HG03139 (cell line): ENCODE data around the gene ABCA13.

Experiments used
- ATAC-seq: cut with Tn5 transposase; IDR thresholded peaks from one replicate; pipeline ENCODE4 v1.9.1; 2021; ENCODE audit not compliant: unreplicated experiment

Gene ABCA13

DNA sequence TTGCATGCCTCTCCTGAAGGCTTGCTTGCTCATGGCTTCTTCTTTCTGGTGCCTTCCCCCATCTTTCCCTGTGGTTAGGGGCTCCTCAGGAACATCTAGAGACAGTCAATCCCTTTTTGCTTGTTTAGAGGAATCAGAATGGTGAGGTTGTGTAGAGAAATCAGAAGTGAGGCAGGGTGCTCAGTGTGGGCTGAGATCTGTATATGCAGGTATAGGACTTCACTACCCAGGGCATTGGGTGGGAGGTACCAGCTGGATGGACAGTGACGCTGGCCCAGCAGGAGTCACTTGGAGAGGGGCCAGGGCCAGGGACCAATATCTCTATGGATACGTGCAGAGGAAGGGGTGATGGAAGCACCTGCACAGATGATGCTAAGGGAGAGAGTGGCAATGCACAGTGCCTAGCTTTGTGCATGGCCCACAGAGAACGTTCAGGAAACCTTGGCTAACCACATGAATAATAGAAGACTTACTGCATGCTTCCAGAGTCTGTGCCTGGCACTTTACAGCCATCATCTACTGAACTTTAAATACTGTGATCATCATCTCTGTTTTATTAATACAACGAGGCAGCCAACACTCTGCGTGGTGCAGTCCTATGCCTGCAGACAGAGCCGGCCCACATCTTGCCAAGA, 255.2 kb downstream of the ABCA13 start:
- ATAC-seq, result no peak

DNA sequence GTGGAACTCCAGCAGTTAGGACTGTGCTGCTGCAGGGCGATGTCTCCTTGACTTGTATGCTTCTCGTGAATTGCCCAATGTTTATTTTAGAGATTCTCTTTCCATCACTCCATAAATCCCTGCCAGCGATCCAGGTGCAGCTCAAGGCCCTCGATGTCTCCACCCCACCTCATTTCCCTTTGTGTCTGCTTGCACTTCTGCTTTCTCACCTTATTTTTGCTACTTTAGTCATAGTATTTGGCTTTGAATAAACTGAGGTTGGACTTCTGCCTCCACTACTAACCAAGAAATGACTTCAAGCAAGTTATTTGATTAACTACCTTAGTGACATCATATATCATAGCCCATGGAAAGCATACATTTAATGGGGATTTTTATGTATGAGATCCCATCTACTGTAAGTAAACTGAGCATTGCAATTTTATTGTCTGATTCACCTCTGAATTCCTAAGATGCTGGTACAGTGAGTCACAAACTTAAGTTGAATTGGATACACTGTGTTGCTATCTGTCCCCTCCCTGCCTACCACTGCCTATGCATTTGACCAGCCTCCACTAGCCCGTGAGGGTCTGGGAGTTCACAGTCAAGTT, 255.8 kb downstream of the ABCA13 start:
- ATAC-seq, result no peak

DNA sequence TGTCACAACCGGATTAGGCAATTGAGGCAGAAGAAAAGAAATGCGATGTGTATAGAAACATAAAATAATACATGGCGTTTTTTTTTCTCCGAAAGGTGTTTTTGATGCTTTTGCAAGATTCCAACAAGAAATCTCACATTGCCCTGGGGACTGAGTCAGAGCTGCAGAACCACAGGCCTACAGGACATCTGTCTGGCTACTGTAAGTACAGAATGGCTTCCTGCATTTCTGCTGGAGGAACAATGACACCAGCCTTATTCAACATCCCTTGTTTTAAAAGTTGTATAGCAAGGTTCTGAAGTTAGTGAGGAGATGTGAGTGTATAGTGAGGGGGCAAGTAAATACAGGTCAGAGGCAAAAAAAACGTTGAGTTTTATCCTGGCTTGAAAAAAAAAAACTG, 256.4 kb downstream of the ABCA13 start:
- no peak for ATAC-seq

DNA sequence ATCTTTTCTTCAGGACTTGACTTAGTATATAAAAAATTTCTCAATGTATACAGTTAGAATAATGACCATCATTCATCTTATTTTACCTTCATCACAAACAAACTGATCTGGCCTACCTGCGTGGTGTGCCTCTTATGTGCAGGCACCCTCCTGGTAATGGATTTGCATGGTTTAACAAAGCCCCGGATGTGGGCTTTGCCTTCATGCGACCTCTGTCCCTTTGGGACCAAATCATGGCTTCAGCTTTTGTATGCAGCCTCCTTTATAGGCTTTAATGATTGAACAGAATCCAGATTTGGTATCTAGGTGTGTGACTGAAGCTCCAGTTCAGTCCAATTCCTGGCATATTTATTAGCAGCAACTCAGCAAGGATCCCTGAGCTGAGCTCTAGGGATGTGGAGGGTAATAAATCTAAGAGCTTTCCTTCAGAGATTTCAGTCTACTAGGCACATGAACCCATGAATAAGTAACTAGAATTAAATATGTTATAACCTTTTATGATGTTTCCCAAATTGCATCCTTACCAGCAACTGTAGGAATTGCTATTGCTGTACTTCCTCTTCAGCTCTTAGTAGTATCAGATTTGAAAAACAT, 256.9 kb downstream of the ABCA13 start:
- ATAC-seq, result no peak

DNA sequence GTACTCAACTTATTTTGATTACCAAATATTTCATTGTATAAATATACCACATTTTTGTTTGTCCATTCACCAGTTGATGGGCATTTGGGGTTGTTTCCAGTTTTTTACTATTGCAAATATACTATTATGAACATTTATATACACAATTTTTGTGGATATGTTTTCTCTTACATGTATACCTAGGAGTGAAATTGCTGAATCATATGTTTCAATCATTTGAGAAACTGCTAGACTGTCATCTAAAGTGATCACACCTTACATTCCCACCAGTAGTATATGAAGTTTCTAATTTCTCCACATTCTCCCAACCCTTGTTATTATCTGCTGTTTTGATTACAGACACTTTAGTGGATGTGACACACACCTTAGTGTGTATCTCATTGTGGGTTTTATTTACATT, 257.9 kb downstream of the ABCA13 start:
- no peak for ATAC-seq

DNA sequence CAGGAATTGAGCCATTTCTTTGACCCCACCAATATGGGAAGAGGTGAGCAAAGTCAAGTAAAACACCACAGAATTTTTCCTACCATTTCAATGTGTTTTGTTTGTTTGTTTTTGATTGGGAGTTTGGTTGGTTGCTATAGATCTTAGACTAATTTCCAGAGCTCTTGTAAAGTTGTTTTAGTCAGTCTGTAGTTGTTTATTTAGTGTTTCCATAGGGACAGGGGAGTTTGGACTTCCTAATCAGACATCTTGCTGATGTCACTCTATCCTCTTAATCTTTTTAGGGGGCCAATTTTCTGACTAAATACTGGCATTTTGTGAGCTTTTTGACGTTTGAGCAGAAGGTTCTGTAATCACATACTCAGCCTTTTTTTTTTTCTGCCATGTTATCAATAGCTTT, 266.9 kb downstream of the ABCA13 start:
- ATAC-seq, result no peak

DNA sequence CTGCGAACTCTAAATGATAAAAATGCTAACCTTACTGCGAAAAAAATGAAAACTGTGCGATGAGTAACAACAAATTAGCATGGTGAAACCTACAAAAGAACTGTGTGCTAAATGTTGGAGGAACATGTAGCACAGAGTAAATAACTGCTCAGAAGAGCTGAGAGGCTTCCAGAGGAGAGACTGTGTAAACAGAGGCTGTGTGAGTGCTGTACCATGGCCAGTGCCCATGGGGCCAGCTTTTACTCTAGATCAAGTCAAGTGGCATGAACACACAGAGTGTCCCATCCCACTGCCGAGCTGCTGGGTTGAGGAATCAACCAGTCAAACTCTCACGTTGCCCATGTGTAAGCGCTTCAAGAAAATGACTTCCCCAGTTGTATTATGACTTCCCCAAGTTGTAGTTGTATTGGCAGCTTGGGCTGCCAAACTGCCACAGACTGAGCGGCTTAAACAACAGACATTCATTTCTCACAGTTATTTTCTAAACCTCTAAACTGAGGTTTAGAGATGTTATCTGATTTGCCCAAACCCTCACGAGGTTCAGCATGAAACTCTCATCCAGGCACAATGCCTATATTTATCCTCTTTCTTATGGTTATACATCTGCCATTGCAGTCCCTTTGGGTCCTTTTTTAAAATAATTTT, 270.7 kb downstream of the ABCA13 start:
- no peak for ATAC-seq

DNA sequence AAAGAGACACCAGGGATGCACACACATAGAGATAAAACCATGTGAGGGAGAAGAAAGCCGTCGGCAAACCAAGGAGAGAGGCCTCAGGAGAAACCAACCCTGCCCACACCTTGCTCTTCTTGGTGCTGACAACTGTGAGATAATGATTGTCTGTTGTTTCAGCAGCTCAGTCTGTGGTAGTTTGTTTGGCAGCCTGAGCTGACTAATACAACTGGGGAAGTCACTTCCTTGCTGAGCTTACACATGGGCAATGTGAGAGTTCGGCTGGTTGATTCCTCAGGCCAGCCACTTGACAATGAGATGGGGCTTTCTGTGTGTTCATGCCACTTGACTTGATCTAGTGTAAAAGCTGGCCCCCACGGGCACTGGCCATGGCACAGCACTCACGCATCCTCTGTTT, 271.8 kb downstream of the ABCA13 start:
- ATAC-seq, result no peak

DNA sequence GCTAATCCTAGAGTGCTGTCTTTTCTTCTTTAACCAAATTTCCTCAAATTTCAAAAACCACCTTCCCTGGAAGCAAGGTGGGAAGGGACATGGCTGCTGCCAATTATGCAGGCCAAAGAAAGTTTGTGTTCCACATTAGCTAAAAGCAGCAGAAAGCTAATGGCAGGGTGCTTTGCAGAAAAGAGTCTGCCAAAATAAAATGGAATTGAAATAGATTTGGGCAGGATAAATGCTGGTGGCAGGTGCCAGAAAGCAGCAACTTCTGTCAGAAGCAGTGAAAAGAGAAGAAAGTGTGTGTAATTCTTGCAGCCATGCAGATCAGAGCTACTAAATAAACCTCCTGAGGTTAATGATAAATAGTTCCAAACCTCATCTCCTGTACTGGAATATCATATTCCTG, 275.5 kb downstream of the ABCA13 start:
- ATAC-seq, result no peak

DNA sequence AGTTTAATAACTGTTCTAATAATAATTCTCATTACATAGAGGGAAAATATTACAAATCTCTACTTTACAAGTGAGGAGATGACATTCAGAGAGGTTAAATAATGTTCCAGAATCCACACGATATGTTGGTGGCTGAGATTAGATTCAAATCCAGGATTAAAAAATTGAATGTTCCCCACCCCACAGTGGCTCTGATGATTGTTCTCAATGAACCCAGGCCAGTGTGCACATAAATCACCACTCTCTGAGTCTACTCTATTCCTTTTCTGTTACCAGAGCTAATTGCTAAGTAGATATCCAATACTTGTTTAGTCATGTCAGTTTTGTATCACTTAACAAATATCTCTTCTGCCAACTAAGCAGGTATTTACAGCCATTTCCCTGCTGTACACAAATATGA, 281.0 kb downstream of the ABCA13 start:
- no peak for ATAC-seq

DNA sequence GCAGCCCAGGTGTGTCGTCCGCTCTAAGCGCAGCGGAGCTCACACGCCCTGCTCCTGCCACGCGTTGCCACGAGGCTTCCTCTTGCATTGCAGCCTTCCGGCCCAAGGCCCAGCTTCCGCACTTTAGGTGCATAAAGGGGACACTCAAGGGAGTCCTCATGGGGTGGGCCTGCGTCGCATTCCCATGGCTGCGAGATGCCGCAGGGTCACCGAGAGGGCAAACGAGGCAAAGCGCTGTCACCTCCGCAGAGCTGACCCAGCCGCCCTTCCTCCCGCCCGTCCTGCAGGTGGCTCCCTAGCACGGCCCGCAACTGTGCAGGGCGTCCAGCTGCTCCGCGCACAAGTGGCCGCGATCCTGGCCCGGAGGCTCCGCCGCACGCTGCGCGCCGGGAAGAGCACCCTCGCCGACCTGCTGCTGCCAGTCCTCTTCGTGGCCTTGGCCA, 283.5 kb downstream of the ABCA13 start:
- no peak for ATAC-seq

DNA sequence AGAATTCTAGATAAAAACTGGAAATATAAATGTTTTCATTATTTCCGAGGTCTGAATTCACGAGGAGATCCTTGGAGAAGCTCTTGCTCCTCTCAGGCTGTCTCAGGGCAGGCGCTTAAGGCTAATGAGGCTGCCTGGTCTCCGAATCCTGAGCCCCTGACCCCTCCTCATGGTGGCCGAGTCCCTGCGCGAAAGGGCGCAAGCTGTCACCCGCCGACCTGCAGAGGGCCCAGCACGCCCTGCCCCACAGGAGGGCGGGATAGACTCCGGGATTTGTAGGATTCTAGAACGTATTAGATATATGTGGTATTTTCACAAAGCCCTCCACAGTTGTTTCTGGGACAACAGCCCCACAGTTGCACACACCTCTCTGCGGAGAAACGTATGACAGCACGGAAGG, 284.1 kb downstream of the ABCA13 start:
- no peak for ATAC-seq

DNA sequence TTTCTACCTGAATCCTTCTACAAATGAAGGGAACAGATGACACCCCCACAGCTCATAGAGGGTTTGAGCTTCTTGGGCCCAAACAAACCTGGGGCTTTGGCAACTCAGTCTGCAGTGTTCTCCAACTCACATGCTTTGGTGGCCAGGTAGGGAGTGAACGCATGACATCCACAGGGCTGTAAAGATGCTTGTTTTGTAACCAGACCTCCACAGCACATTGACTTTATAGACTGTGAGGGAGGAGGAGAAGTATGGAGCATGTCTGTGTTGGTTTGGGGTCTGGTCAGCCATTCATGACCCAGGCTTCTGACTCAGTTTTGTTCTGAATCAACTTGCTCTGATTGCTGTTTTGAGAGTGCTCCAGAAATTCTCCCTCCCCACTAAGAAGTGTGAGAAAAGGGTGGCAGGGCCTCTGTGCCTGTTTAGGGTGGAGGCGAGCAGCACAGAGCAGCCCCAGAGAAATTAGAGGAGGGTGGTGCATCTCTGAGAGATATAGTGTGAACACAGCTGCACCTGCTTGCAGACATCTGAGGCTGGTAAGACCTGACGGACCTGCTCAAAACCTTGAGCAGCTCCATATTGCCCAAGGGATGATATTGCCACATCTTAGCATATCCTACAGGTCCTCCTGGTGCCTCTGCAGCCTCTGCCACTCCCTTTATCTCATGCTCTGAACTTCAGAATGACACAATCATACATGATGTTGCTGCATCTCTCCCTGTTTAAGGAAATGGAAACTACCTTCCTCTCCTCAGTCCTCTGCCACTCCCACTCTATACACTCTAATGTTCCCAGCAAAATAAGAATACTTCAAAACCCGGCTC, 287.7 kb downstream of the ABCA13 start:
- no peak for ATAC-seq

DNA sequence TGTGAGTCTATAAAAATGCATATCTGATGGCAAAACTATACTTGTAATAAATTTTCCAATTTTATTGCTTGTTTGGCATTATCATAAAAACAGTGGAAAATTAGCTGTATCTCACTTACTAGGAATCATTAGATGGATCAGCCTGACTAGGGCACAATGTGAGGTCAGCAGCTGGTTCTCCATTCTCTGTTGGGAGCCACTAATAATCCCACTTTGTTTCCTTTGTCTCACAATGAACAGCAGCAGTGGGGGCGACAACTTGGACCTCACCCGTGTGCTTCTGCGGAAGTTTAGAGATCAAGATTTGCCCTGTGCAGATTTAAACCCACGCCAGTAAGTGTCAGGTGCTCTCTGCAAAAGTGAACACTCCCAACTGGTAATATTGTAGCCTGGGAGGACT, 295.5 kb downstream of the ABCA13 start:
- ATAC-seq, result no peak

DNA sequence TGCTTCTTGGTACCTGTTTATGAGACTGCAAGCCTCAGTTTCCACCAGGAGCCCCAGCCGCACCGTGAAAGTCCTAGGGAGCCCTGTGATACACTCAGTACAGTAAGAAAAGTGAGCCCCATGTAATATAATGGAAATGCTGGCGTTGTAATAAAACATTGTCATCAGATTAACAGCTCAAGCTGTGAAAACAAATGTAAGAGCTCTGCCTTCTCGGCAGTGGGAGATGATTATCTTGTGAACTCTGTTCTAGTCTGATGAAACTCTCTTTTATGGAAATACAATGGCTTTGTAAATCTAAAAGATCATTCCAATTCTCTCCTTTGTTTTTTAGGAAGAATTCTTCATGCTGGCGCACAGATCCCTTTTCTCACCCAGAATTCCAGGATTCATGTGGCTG, 299.9 kb downstream of the ABCA13 start:
- no peak for ATAC-seq

DNA sequence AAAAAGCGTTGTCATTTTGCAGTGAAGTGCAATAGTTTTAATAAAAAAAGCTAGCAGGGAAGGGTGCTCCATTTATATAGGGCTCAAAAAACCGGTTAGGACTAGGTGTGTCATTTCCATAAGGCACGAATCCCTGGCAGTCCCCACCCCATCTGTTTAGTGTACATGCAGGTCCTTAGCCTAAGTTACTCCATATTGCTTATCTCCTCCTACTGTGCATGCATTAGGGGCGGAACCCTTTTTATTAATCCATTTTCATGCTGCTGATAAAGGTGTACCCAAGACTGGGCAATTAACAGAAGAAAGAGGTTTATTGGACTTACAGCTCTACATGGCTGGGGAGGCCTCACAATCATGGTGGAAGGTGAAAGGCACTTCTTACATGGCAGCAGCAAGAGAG, 301.4 kb downstream of the ABCA13 start:
- ATAC-seq, result no peak

DNA sequence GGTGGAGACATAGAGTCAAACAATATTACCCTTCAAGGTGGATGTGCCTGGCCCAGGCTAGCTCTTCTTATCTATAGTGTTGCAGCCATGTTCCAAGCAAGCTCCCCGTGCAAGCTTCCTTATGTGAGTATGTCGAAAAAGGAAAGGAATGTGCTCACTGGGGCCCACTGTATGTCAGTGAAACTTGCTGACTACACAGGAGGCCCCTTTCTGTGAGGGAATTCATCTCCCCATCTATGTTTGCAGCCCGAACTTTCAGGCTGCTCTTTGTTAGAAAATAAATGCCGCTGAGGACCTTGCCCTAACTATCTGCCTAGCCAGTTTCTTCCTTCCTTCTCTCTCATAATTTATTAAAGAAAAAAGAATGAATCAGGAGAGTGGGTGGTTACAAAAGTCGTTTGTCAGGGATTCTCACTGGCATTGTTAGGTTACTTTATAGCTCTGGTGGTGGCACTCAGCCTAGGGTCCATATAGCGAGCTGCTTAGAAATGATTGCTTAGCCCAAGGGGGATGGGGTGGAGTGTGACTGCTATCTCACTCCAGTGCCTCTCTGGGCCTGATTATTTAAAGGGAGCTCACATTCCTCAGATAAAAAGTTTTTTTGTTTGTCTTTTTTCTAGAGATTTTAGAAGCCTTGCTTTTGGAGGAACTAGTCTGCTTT, 302.1 kb downstream of the ABCA13 start:
- no peak for ATAC-seq

DNA sequence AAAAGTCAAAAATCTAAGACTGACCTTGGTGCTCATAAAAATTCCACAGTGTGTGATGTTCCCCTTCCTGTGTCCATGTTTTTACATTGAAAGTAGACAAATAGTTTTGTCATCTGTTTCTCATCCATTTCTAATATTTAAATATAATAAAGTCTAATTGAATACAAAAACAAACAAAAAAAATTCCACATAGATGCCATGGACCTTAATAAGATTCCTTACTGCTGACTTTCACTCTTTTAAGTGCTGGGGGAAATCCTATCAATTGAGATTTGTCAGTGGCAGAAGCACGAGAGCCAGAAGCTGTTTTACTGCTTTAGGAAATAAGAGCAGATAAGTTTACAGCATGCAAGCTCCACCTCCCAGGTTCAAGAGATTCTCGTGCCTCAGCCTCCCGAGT, 310.0 kb downstream of the ABCA13 start:
- no peak for ATAC-seq

DNA sequence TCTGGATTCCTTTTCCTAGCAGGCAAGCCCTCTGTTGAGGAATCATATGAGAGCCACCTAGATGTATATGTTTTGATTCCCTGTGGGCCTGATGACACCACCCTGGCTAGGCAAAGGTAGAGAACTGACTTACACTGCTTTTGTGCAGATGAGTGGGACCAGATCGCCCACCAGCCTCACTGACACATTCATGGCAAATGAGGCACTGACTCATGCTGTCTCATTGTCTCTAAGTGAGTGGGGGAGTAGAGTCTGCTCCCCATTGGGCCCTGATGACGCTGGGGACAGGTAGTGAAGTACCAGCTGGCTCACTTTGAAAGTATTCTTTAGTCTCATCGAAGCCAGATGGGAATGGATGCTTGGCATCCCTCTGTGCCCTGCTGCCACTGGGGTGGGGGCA, 326.3 kb downstream of the ABCA13 start:
- no peak for ATAC-seq

DNA sequence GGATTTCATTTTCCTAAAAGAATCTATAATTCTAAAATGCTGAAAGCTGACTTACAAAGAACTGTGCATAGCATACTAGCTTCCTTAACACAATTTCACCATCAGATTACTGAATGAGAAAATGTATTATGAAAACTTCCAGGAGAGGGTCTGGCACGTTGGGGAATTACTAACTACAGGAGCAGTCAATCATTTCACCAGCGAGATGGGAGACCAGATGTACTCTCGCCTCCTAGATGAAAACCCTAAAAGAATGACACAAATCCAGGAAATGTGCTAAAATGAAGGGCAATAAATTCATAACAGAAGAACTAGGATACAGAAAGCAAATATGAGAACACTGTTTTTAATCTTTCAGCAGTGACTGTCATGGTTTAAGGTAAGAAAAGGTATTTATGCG, 330.8 kb downstream of the ABCA13 start:
- ATAC-seq, result no peak

DNA sequence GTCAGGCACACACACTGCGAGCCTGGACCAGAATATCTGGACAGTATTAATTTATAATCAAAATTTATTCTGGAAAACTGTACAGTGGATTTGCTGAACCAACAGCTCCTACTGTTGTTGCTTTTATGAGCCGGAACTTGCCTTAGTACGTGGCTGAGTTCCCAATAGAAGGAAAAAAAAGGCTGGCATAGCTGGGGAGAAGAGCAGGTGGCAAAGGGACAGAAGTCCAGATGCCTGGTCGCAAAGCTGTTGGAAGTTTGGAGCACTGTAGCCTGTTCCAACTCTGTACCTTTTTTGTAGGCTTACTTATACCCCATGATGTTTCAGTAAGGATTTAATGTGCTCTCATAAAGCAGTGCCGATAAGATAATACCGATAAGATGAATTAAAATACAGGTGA, 333.8 kb downstream of the ABCA13 start:
- ATAC-seq, result no peak
